Endothelial cell of umbilical vein (primary cell): Measurements from ENCODE around the gene PTGR3. TPM values are rescaled to one million over a fixed set of nuclear protein-coding genes. Genes with fewer than 3 reads are reported as not detected.
A peak's percentile ranks its signal among the peaks of the same experiment; 100 is the strongest.

Experiments
- BruUV-seq: library from RNA; stranded (reverse); fragments of 400-500 nt; replicated peaks from 2 replicates; lab custom pipeline; 2021; lab: Mats Ljungman, UMichigan
- CTCF ChIA-PET: fragments of 300-600, 350-600 bp; sonication (Branson Sonifier 250); formaldehyde crosslinking; loops from one replicate; lab custom pipeline; 2021; ENCODE audit warnings: antibody characterized with exemption, inconsistent platforms; lab: Charles Lee
- POLR2A ChIA-PET: fragments of 300-600, 350-600 bp; sonication (Branson Sonifier 250); formaldehyde crosslinking; loops from one replicate; lab custom pipeline; 2021; ENCODE audit warnings: antibody characterized with exemption, inconsistent platforms; lab: Charles Lee
- DNase-seq: peaks from one replicate; pipeline ENCODE4 v3.0.0-alpha.2; 2011; ENCODE audit warnings: low read depth, low spot score
- FAIRE-seq: peaks from 2 replicates; lab custom pipeline; 2011; peaks lifted over from hg19 to GRCh38; lab: Jason Lieb, UNC
- H2AFZ ChIP-seq: 2 replicates; pipeline ENCODE4 v1.6.0; 2012; ENCODE audit warnings: low read depth, low read length, control low read depth, inconsistent platforms
- H3K27ac ChIP-seq: 2 replicates; pipeline ENCODE4 v1.5.1; 2011; ENCODE audit warnings: low read depth, mild to moderate bottlenecking, control low read depth, low read length, moderate library complexity; ENCODE audit not compliant: insufficient read depth
- H3K27me3 ChIP-seq, 2 experiments: 2 replicates each; pipeline versions ENCODE4 v1.6.0 to v1.6.1; 2011; ENCODE audit warnings: low read length in 2 of 2, mixed read lengths in 1 of 2; ENCODE audit not compliant: control insufficient read depth in 2 of 2, insufficient read depth in 2 of 2
- H3K36me3 ChIP-seq, 2 experiments: 2 replicates in 1 of 2; 3 replicates in 1 of 2; pipeline ENCODE4 v1.5.1; 2011; ENCODE audit warnings: low read length in 2 of 2, mild to moderate bottlenecking in 1 of 2, moderate library complexity in 1 of 2; ENCODE audit not compliant: control insufficient read depth in 2 of 2, insufficient read depth in 2 of 2; ENCODE audit errors: extremely low read depth in 1 of 2
- H3K4me1 ChIP-seq: 3 replicates; pipeline ENCODE4 v1.5.1; 2011; ENCODE audit warnings: mild to moderate bottlenecking, low read length; ENCODE audit not compliant: control insufficient read depth, insufficient read depth; ENCODE audit errors: extremely low read depth
- H3K4me2 ChIP-seq: 2 replicates; pipeline ENCODE4 v1.6.1; 2011; ENCODE audit warnings: low read length, control low read depth, mixed read lengths; ENCODE audit not compliant: insufficient read depth
- H3K4me3 ChIP-seq, 3 experiments: fragments of 200-600 bp in 1 of 3; sonication (generic), shearing (Covaris generic) in 1 of 3; replicated peaks in 1 of 3; 2 replicates each; pipeline ENCODE4 v1.5.1; 2011 to 2016; ENCODE audit warnings: control low read depth in 3 of 3, low read length in 3 of 3, mild to moderate bottlenecking in 2 of 3, inconsistent platforms in 1 of 3, low read depth in 1 of 3, moderate library complexity in 1 of 3; ENCODE audit not compliant: insufficient read depth in 1 of 3
- H3K79me2 ChIP-seq: 2 replicates; pipeline ENCODE4 v1.6.0; 2012; ENCODE audit warnings: low read length, inconsistent platforms; ENCODE audit not compliant: control insufficient read depth, insufficient read depth
- H3K9ac ChIP-seq: replicated peaks from 2 replicates; pipeline ENCODE3; 2011; ENCODE audit warnings: low read length, control low read depth; ENCODE audit not compliant: insufficient read depth; ENCODE audit errors: extremely low read depth
- H3K9me1 ChIP-seq: replicated peaks from 3 replicates; pipeline ENCODE4 v1.6.0; 2011; ENCODE audit warnings: mild to moderate bottlenecking, low read length; ENCODE audit not compliant: control insufficient read depth, insufficient read depth; ENCODE audit errors: extremely low read depth
- H3K9me3 ChIP-seq: replicated peaks from 2 replicates; pipeline ENCODE4 v1.5.1; 2012; ENCODE audit warnings: low read length, inconsistent platforms; ENCODE audit not compliant: control insufficient read depth, insufficient read depth
- H4K20me1 ChIP-seq: replicated peaks from 2 replicates; pipeline ENCODE3; 2011; ENCODE audit warnings: mild to moderate bottlenecking, low read length; ENCODE audit not compliant: control insufficient read depth, insufficient read depth; ENCODE audit errors: extremely low read depth
- EZH2 ChIP-seq: IDR thresholded peaks from 2 replicates; pipeline ENCODE4 v1.6.1; 2012; ENCODE audit warnings: borderline replicate concordance, low read depth, mild to moderate bottlenecking, moderate library complexity, low read length, inconsistent platforms; ENCODE audit not compliant: severe bottlenecking
- FOS ChIP-seq: IDR thresholded peaks from 2 replicates; pipeline ENCODE4 v1.6.1; 2011; ENCODE audit warnings: mild to moderate bottlenecking, low read length, moderate library complexity, borderline replicate concordance; ENCODE audit not compliant: insufficient read depth
- GATA2 ChIP-seq: IDR thresholded peaks from 2 replicates; pipeline ENCODE4 v1.7.0; 2011; ENCODE audit warnings: low read depth, mild to moderate bottlenecking, moderate library complexity, mixed read lengths, low read length; ENCODE audit not compliant: insufficient read length, insufficient read depth
- JUN ChIP-seq: IDR thresholded peaks from 2 replicates; pipeline ENCODE4 v1.6.1; 2011; ENCODE audit warnings: borderline replicate concordance, low read depth; ENCODE audit not compliant: insufficient read length, insufficient read depth
- MYC ChIP-seq: IDR thresholded peaks from one replicate; pipeline ENCODE4 v1.6.1; 2011; ENCODE audit warnings: mild to moderate bottlenecking, low read depth, low read length
- POLR2A ChIP-seq: IDR thresholded peaks from 2 replicates; pipeline ENCODE4 v1.6.1; 2012; ENCODE audit warnings: low read depth, mild to moderate bottlenecking, control low read depth, low read length
- POLR2AphosphoS5 ChIP-seq: IDR thresholded peaks from 2 replicates; pipeline ENCODE4 v1.6.1; 2012; ENCODE audit warnings: low read depth, mild to moderate bottlenecking, control low read depth, low read length, moderate library complexity; ENCODE audit not compliant: insufficient read depth
- dilution Hi-C: fragments of 300-500 bp; cut with MboI; formaldehyde crosslinking; loops from one replicate; pipeline ENCODE4 v1.15.0; 2019; ENCODE audit warnings: low sequenced_read_pairs; ENCODE audit not compliant: extremely low pct_ligation_motif_present
- intact Hi-C: fragments of 100-400 bp; cut with micrococcal nuclease; formaldehyde crosslinking; loops from one replicate; pipeline ENCODE4 v1.10.0; 2022
- polyA plus RNA-seq, 4 experiments: library from polyadenylated mRNA; depleted of rRNA in 3 of 4; stranded (reverse) in 3 of 4; unstranded in 1 of 4; fragments of >200 nt; gene quantifications; 2 replicates each; pipeline versions ENCODE4 v1.2.1 to v1.2.3, GENCODE V29; 2011 to 2012; ENCODE audit warnings: missing spikeins in 1 of 4
- total RNA-seq: library from RNA; stranded (reverse); gene quantifications from 2 replicates; pipeline ENCODE4 v1.2.3, GENCODE V29; 2021
- TF ChIP-seq, protein P1 (sequence below): IDR thresholded peaks from 2 replicates; pipeline ENCODE4 v1.6.1; 2011; ENCODE audit not compliant: insufficient read depth, insufficient read length
- TF ChIP-seq, protein P2 (sequence below), 2 donors: IDR thresholded peaks; 1 replicate in 1 of 2; 2 replicates in 1 of 2; pipeline ENCODE4 v1.5.1; 2011; ENCODE audit warnings: low read length in 2 of 2, mild to moderate bottlenecking in 2 of 2, moderate library complexity in 2 of 2, control low read depth in 1 of 2, inconsistent platforms in 1 of 2, low read depth in 1 of 2; ENCODE audit not compliant: insufficient read depth in 1 of 2; ENCODE audit errors: extremely low read depth in 1 of 2

Gene PTGR3
- total and polyA plus RNA-seq, 2 donors (not counting 3 experiments of a cell fraction or from before 2014, with no cell fraction given), result 13.9 to 21.9 TPM

DNA sequence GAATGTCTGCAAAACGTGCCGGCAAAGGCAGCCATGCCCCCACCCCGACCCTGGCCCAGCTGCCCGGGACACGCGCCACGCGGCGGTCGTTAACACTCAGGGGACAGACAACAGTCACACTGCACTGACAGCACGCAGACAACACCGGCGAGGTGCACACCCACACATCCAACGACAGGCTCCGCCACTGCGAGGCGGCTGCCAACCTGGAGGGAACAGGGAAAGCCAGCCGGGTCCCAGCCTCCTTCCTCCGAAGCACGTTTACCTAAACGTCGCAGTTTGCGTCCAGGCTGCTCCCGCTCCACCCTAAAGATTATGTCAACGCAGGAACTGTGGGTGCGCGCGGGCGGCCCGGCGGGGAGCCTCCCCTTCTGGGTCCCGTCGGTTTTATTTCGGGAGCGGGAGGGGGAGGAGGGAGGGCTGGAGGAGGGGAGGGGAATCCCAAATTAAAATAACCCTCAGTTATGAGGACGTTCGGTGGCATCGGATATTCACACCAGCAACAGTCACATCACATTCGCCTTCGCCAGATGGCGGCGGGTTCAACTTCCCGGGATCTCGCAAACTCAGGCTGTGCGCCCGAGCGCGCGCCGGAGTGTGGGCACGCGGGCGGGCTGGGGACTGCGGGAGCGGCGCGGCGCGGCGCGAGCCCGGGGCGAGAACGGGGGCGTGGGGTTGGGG is 644 bp downstream of the PTGR3 start:
- DNase-seq (peak; percentile 42), FAIRE-seq (no peak)
- peak overlapping the region; percentile 56 to 97 (median 73) for H3K4me3 ChIP-seq
- no peaks in the 10 kb centered on the region for H3K27me3 ChIP-seq
- peak overlapping the region; percentile 86 for H3K9ac ChIP-seq
- H3K9me1 ChIP-seq, result no peaks in the 10 kb centered on the region
- peak overlapping the region; percentile 88 for H3K27ac ChIP-seq
- BruUV-seq, result TSS peak; percentile 47
- ChIA-PET POLR2A (interaction anchor here (0.7 kb wide), 1 partner anchor 1499 kb away, joined by 4 read pairs; no protein-coding TSS in a partner anchor), CTCF (interaction anchor here (0.6 kb wide), 1 partner anchor 236 kb away, joined by 3 read pairs; no protein-coding TSS in a partner anchor)
- peak overlapping the region; percentile 79 for H2AFZ ChIP-seq
- H3K9me3 ChIP-seq, result no peaks in the 10 kb centered on the region
- peak; percentile 12 for TF ChIP-seq POLR2A
- TF ChIP-seq POLR2AphosphoS5, result no peak
- no peaks in the 10 kb centered on the region for H4K20me1 ChIP-seq
- intact Hi-C loops (loop anchor here (2.0 to 10.0 kb wide), 5 partner anchors 249 to 713 kb away; partner anchors contain the start of genes CNDP2 and ZNF407), dilution Hi-C loops (no loop called here)
- H3K36me3 ChIP-seq, result no peaks in the 10 kb centered on the region
- peaks cover 52% of the 10 kb centered on the region for H3K79me2 ChIP-seq
- peaks cover 38% of the 10 kb centered on the region for H3K4me1 ChIP-seq
- H3K4me2 ChIP-seq, result peak overlapping the region; percentile 77

DNA sequence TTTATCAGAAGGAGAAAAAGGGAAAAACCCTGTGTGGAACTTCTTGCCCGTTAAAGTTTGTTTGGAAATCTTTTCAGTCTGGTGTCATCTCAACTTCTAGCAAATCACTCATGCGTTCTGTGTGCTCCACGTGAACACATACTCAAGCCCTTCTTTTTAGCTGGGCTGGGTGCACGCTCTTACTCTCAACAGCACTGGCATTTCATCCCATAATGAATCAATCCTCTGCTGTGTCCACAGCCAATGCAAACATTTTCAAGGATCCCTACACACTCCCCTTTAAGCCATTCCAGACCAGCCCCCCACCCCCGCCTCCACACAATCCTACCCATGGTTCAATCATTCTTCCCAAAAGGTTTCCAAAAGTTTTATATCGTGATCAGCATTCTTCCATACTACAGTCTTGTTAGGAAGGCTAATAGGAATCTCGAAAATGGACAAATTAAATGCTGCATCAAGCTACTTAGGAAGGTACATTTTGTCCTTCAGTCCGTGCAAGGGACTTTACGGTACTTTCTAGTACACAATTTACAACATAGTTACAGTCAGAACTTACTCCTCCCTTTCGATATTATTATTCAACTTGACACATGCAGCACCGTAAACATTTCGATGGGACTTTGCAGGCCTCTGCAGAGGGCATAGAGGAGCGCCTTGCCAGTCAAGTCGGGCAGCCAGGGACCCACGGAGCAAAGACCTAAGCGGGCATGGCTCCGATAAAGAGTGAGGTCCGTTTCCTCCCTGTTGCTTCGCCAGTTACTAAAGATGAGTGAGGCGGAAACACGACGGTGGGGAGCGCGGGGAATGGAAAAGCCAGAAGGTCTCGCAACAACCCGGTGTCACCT is 1.4 kb downstream of the PTGR3 start:
- no peaks in the 10 kb centered on the region for H3K36me3 ChIP-seq
- FAIRE-seq (peak; percentile 12), DNase-seq (peak; percentile 43)
- H3K27ac ChIP-seq, result peak overlapping the region; percentile 88
- CTCF ChIA-PET, result interaction anchor here (0.6 to 1.6 kb wide), 3 partner anchors 166 to 235 kb away, joined by 3 to 6 read pairs (median 3); no protein-coding TSS in a partner anchor
- H3K4me2 ChIP-seq, result peak overlapping the region; percentile 77
- H3K79me2 ChIP-seq, result peaks cover 58% of the 10 kb centered on the region
- H4K20me1 ChIP-seq, result no peaks in the 10 kb centered on the region
- intact Hi-C loops, result loop anchor here (2.0 to 10.0 kb wide), 5 partner anchors 250 to 713 kb away; partner anchors contain the start of genes CNDP2 and ZNF407
- H2AFZ ChIP-seq, result peak overlapping the region; percentile 4
- dilution Hi-C loops, result no loop called here
- peaks cover 31% of the 10 kb centered on the region for H3K4me1 ChIP-seq
- BruUV-seq, result no TSS peak
- H3K27me3 ChIP-seq, result no peaks in the 10 kb centered on the region
- no peaks in the 10 kb centered on the region for H3K9me1 ChIP-seq
- H3K4me3 ChIP-seq, result peak overlapping the region; percentile 56 to 97 (median 73)
- H3K9ac ChIP-seq, result peak overlapping the region; percentile 86
- TF ChIP-seq, protein P1, sequence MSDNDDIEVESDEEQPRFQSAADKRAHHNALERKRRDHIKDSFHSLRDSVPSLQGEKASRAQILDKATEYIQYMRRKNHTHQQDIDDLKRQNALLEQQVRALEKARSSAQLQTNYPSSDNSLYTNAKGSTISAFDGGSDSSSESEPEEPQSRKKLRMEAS, result no peak
- TF ChIP-seq EZH2, result no peak
- TF ChIP-seq FOS, result no peak
- no peak for TF ChIP-seq GATA2
- no peak for TF ChIP-seq JUN
- no peak for TF ChIP-seq MYC
- no peak for TF ChIP-seq POLR2A
- no peak for TF ChIP-seq POLR2AphosphoS5
- TF ChIP-seq, protein P2, sequence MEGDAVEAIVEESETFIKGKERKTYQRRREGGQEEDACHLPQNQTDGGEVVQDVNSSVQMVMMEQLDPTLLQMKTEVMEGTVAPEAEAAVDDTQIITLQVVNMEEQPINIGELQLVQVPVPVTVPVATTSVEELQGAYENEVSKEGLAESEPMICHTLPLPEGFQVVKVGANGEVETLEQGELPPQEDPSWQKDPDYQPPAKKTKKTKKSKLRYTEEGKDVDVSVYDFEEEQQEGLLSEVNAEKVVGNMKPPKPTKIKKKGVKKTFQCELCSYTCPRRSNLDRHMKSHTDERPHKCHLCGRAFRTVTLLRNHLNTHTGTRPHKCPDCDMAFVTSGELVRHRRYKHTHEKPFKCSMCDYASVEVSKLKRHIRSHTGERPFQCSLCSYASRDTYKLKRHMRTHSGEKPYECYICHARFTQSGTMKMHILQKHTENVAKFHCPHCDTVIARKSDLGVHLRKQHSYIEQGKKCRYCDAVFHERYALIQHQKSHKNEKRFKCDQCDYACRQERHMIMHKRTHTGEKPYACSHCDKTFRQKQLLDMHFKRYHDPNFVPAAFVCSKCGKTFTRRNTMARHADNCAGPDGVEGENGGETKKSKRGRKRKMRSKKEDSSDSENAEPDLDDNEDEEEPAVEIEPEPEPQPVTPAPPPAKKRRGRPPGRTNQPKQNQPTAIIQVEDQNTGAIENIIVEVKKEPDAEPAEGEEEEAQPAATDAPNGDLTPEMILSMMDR (IDR thresholded peaks at IDR 0.05; ENCODE audit: extremely low read depth in 1 of 2, insufficient read depth in 1 of 2, low read depth in 1 of 2, low read length in 2 of 2), result no peak
- POLR2A ChIA-PET, result interaction anchor here (0.7 kb wide), 1 partner anchor 1499 kb away, joined by 4 read pairs; no protein-coding TSS in a partner anchor
- H3K9me3 ChIP-seq, result no peaks in the 10 kb centered on the region
